ENCODE results near the gene PPM1M.
"Not testable (repeated sequence)": the region's sequence is repeated elsewhere in the genome, so short reads cannot be mapped to it uniquely, and the experiment has no call there.

PPM1M gene

DNA sequence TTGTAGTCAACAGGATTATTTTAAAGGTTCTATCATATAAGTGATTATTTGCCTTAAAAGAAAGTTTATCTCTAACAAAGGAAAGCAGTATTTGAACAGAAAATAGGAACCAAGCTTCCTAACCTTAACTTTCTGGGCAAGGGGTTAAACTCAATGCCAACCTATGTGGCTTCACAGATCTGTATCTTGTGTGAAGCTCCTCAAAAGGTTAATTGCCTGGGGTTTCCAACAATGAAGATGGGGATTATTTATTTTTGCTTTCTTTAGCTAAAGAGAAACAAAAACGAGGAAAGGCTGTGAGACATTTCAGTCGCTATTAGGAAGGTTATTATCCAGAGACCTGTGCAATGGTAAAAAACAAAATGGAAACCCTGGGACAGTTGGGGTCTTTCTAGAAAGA lies 34.0 kb downstream of the PPM1M start:
- DNase-seq: no peak

DNA sequence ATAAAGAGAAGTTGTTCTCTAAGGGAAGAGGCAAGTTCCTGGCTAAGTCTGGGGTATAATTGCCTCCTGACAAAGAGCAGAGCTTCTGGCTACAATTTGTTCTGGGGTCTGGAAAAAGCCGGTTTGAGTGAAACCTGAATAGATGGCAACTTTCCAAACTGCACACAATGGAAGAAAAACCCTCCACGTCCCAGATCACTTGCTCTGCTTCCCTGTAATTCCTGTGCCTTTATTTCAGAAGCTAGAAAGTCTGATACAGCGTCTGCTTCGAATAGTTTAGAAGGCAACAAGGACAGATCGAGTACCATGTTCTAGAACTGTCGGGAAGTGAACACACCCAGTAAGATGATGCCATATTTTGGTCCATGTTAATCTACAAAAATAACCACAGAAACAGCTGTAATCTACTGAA lies 34.5 kb downstream of the PPM1M start:
- DNase-seq: no peak

DNA sequence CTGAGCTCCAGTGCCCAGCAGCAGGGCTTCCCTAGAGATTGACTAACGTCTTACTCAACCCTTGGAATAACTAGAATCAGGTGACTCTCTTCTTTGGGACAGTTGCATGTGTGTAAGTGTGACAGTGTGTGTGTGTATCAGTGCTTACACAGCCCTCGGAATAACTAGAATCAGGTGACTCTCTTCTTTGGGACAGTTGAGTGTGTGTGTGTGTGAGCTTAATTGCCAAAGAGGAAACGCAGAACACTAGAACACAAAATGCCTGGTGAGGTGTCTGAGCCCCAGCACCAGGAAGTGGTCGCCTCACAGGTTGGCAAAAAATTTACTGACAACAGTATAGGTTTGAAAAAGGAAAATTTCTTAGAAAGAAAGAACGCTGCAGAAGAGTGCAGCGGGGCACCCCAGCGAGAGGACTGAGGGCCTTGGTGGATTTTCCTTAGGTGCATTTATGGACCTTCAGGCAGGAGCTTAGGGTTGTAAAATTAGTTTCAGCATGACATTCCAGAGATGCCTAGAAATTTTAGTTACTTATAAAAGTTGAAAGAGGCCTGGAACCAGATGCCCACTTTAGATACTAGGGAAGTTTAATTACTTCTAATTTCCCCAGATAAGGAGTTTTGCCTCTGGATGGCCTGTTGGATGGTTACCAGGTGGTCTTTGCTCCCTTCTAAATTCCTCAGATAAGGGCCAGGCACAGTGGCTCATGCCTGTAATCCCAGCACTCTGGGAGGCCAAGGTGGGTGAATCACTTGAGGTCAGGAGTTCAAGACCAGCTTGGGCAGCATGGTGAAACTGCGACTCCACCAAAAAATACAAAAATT lies 36.6 kb downstream of the PPM1M start:
- no peak for DNase-seq

- DNase-seq: no peak
Measured at GRCh38 chr3:52283306-52283705, 37.7 kb downstream of the PPM1M start.

DNA sequence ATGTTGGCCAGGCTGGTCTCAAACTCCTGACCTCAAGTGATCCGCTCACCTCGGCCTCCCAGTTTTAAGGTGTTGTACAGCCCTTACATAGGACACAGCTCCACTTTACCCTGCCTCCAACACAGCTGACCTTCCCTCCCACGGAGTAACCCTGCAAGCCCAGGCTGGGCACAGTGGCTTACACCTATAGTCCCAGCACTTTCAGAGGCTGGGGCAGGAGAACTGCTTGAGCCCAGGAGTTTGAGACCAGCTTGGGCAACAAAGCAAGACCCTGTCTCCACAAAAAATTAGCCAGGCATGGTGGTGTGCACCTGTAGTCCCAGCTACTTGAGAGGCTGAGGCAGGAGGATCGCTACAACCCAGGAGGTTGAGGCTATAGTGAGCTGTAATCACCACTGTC lies 38.5 kb downstream of the PPM1M start:
- not testable (repeated sequence) for DNase-seq

- DNase-seq: no peak
Measured at GRCh38 chr3:52286777-52287110, 41.2 kb downstream of the PPM1M start.

- no peak for DNase-seq
Measured at GRCh38 chr3:52288674-52289073, 43.1 kb downstream of the PPM1M start.

DNA sequence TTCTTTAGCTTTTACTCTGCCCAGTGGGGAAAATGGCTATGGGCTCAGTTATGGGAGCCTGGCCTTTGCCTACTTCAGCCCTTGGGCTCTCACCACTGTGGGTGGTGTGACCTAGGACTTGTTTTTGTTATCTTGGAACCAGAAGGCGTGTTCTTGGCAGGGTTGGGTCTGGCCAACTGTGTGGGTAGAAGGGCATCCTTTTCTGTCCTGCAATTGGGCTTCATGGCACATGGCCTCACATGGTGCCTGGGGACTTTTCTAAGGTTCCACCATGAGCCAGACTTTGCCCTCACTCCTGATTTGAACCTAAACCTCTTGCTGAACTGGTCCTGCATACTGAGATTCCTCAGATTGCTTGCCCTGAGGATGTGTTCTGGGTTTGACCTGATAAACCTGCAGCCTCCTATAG lies 43.8 kb downstream of the PPM1M start:
- DNase-seq: no peak

DNA sequence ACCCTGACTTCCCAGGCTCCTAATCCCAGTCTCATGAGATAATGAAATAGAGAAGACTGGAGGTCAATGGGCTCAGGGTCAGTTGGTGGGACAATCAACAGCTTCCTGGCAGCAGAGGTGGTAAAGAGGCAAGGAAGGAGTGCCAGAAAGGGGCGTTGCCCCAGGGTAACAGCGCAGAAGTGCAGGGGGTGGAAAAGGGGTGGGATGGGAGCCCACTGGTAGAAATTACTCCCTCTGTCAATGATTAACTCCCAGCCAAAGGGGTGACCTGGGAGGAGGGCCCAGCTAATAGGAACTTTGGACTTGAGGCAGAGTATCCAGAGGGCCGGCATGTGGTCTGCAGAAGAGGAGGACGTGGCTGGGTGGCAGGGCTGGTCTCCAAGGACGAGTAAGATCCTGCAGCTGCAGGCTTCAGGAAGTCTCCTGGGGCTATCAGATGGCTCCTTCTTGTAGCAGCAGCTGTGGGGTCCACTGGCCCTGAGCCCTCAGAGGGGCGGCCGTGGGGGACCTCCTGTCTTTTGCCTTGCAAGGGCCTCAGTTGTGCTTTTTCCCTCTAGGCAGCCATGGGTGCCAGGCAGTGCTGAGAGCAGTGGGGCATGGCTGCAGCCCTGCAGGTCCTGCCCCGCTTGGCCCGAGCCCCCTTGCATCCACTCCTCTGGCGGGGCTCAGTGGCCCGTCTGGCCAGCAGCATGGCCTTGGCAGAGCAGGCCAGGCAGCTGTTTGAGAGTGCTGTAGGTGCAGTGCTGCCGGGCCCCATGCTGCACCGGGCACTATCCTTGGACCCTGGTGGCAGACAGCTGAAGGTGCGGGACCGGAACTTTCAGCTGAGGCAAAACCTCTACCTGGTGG lies 44.4 kb downstream of the PPM1M start:
- DNase-seq: no peak

DNA sequence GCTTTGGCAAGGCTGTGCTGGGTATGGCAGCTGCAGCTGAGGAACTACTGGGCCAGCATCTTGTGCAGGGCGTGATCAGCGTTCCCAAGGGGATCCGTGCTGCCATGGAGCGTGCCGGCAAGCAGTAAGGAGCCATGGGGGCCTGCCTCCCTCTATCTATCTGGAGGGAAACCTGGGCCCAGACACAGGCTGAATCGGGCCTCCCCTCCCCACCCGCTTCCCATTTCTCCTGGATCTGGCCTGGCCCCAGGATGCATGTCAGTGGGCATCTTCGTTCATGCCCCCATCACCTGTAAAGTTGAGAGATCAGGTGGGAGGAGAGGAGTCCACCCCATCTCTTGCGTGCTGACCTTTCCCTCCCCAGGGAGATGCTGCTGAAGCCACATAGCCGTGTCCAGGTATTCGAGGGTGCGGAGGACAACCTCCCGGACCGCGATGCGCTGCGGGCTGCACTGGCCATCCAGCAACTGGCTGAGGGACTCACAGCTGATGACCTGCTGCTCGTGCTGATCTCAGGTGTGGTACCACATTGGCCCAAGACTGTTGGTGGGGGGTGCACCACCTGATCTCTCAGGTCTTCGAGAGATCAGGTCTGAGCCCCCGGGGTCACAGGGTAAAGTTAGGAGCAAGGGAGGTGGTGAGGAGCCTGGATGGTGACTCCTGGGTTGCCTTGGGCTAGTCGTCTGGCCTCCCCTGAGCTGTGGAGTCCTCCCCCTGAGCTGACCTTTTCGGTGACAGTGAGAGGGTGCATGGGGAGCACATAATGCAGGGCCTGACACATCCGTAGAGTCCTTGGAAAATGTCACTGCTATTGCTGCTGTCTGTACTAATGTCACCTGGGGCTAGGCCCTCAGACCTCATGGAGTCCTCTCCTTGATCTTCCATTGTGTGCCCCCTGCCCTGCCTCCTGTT lies 45.3 kb downstream of the PPM1M start:
- no peak for DNase-seq

GRCh38 chr3:52291508-52292181 lies 46.1 kb downstream of the PPM1M start:
- DNase-seq: no peak

DNA sequence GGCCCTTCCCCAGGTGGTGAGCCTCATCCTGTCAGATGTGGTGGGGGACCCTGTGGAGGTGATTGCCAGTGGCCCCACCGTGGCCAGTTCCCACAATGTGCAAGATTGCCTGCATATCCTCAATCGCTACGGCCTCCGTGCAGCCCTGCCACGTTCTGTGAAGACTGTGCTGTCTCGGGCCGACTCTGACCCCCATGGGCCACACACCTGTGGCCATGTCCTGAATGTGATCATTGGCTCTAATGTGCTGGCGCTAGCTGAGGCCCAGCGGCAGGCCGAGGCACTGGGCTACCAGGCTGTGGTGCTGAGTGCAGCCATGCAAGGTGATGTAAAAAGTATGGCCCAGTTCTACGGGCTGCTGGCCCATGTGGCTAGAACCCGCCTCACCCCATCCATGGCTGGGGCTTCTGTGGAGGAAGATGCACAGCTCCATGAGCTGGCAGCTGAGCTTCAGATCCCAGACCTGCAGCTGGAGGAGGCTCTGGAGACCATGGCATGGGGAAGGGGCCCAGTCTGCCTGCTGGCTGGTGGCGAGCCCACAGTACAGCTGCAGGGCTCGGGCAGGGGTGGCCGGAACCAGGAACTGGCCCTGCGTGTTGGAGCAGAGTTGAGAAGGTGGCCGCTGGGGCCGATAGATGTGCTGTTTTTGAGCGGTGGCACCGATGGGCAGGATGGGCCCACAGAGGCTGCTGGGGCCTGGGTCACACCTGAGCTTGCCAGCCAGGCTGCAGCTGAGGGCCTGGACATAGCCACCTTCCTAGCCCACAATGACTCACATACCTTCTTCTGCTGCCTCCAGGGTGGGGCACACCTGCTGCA lies 46.9 kb downstream of the PPM1M start:
- no peak for DNase-seq

DNA sequence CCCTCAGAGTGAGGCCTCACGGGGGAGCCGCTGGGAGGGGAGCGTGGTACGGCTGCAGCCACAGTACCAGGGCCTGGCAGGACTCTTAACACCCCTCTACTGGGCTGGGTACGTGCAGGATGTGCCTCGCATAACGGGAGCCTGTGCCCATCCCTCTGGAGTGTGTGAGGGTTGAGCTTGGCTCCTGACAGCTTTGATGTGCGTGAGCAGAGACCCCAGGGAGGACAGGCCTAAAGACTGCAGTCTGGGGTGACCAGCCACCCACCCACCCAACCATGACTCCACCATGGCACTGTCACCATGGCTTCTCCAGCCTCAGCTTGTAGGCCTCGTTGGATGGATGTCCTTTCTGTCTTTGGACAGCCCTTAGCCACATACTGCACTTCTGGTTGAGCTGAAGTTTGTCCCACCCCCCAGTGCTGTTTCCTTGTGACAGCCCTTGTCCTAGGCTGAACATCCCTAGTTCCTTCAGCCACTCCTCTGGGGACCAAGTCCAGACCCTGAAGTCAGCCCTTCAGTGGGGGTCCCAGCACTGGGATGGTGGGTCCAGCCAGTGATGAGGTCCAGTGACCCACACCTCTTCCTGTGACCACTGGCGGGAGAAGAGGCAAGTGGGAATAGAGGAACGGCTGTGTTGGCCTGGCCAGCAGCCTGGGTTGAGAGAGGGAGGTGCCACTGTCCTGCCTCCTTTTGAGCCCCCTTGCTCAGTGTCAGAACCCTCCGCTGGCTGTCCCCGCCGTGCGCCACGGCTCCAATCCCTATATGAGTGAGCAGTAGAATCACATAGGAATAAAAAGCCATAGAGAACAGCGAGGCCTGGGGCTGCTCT lies 48.1 kb downstream of the PPM1M start:
- no peak for DNase-seq

- no peak for DNase-seq
Measured at GRCh38 chr3:52294320-52295150, 49.0 kb downstream of the PPM1M start.

DNA sequence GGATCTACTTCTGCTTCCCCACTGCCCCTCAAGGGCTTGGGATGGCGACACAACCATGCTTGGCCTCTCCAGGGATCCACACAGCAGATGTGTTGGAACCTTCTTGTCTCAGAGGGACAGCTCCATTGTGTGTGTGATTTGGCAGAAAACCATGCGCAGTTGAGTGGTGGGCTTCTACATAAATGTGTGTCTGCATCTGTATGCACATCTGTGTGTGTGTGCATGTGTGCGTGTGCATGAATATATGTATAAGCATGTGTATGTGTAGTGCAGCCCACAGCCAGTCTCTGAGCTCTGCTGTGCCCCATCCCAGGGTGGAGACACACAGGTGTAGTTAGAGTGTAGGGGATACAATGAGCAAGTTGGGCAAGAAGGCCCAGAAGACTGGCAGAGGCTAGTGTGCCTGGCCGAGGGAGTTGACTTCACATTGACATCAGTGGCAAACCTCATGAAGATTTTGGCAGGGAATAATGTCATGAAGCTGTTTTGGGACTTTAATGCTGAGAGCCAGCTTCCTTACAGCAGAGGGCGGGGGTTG lies 50.2 kb downstream of the PPM1M start:
- no peak for DNase-seq

- no peak for DNase-seq
Measured at GRCh38 chr3:52297242-52298148, 51.9 kb downstream of the PPM1M start.

- DNase-seq: no peak
Measured at GRCh38 chr3:52298149-52299098, 52.9 kb downstream of the PPM1M start.

All from NCI-H1436 treated with DMSO at 0.1 percent for 48 hours (cell line).